ENCODE data around the gene CHEK2.

DNA sequence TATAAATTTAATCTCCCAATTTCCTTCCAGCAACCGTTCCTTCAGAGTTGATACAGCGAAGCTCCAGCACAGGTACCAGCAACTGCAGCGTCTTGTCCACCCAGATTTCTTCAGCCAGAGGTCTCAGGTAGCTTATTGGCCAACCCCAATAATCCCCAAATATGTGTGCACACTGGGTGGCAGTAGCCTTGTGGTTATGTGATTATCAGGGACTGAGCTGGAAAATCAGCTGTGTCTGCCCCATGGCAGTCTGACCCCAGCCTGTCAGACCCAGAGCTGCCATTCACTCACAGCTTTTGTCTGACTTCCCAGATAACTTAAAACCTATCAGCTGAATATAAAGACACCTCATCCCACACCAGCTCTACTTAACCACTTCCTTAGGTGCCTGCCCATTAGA lies 2.2 kb upstream of the CHEK2 start:
- TF ChIP-seq, protein P1, sequence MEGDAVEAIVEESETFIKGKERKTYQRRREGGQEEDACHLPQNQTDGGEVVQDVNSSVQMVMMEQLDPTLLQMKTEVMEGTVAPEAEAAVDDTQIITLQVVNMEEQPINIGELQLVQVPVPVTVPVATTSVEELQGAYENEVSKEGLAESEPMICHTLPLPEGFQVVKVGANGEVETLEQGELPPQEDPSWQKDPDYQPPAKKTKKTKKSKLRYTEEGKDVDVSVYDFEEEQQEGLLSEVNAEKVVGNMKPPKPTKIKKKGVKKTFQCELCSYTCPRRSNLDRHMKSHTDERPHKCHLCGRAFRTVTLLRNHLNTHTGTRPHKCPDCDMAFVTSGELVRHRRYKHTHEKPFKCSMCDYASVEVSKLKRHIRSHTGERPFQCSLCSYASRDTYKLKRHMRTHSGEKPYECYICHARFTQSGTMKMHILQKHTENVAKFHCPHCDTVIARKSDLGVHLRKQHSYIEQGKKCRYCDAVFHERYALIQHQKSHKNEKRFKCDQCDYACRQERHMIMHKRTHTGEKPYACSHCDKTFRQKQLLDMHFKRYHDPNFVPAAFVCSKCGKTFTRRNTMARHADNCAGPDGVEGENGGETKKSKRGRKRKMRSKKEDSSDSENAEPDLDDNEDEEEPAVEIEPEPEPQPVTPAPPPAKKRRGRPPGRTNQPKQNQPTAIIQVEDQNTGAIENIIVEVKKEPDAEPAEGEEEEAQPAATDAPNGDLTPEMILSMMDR (IDR thresholded peaks at IDR 0.05; ENCODE audit: low read length): no peak
- TF ChIP-seq EZH2 (optimal IDR thresholded peaks at IDR 0.05; ENCODE audit: low read depth, low read length): no peak
